ENCODE data around the gene LIMK1. TPM values are rescaled to one million over a fixed set of nuclear protein-coding genes. Genes with fewer than 3 reads are reported as not detected.

LIMK1 gene
- total RNA-seq, 2 experiments from 2014 or later = 7.8 to 8.2 TPM

GRCh38 chr7:74039337-74039736, 44.3 kb upstream of the LIMK1 start:
- H3K4me1 Mint-ChIP-seq (ENCODE audit: low read depth) = no peaks in the 10 kb centered on the region
- Histone ChIP-seq H3K27ac (ENCODE audit: low read depth in 1 of 2, low read length in 2 of 2) (no peak overlapping the region), H3K36me3 (ENCODE audit: insufficient read depth, low read length) (no peaks in the 10 kb centered on the region), H3K27me3 (ENCODE audit: control insufficient read depth in 1 of 2, insufficient read depth in 2 of 2, low read length in 2 of 2) (peaks cover 0 to 2% of the 10 kb centered on the region in 2 experiments), H3K4me1 (ENCODE audit: insufficient read depth, low read length) (no peaks in the 10 kb centered on the region), H3K9me3 (ENCODE audit: control insufficient read depth in 1 of 2, insufficient read depth in 1 of 2, low read length in 2 of 2) (no peaks in the 10 kb centered on the region), H3K4me3 (ENCODE audit: low read length) (no peak overlapping the region)
- H3K36me3 Mint-ChIP-seq (ENCODE audit: low read depth) = no peaks in the 10 kb centered on the region
- POLR2A ChIA-PET = no interaction called here
- peaks cover 5% of the 10 kb centered on the region for H3K27me3 Mint-ChIP-seq
- no peak overlapping the region for H3K4me3 Mint-ChIP-seq
- H3K9me3 Mint-ChIP-seq = no peaks in the 10 kb centered on the region
- intact Hi-C loops (cut with DNase I, micrococcal nuclease) = no loop called here
- TF ChIP-seq CTCF (IDR thresholded peaks at IDR 0.05) = no peak
- CTCF ChIA-PET = interaction anchor here (0.6 kb wide), 1 partner anchor 29 kb away, joined by 5 read pairs; no protein-coding TSS in a partner anchor
- DNase-seq (no peak), ATAC-seq (ENCODE audit: poor library complexity) (no peak)
- no peak overlapping the region for H3K27ac Mint-ChIP-seq

GRCh38 chr7:74040101-74040790, 43.4 kb upstream of the LIMK1 start:
- ATAC-seq (ENCODE audit: poor library complexity) (no peak), DNase-seq (no peak)
- H3K9me3 ChIP-seq (ENCODE audit: control insufficient read depth in 1 of 2, insufficient read depth in 1 of 2, low read length in 2 of 2) = no peaks in the 10 kb centered on the region
- H3K4me1 ChIP-seq (ENCODE audit: insufficient read depth, low read length) = no peaks in the 10 kb centered on the region
- POLR2A ChIA-PET = no interaction called here
- no peaks in the 10 kb centered on the region for H3K4me1 Mint-ChIP-seq (ENCODE audit: low read depth)
- H3K36me3 ChIP-seq (ENCODE audit: insufficient read depth, low read length) = no peaks in the 10 kb centered on the region
- no peaks in the 10 kb centered on the region for H3K9me3 Mint-ChIP-seq
- H3K4me3 ChIP-seq (ENCODE audit: low read length) = no peak overlapping the region
- H3K36me3 Mint-ChIP-seq (ENCODE audit: low read depth) = no peaks in the 10 kb centered on the region
- CTCF ChIA-PET = no interaction called here
- H3K27ac ChIP-seq (ENCODE audit: low read depth in 1 of 2, low read length in 2 of 2) = no peak overlapping the region
- no peak overlapping the region for H3K27ac Mint-ChIP-seq
- peaks cover 5% of the 10 kb centered on the region for H3K27me3 Mint-ChIP-seq
- H3K4me3 Mint-ChIP-seq = no peak overlapping the region
- intact Hi-C loops (cut with DNase I, micrococcal nuclease) = no loop called here
- peaks cover 0 to 2% of the 10 kb centered on the region in 2 experiments for H3K27me3 ChIP-seq (ENCODE audit: control insufficient read depth in 1 of 2, insufficient read depth in 2 of 2, low read length in 2 of 2)
- no peak for TF ChIP-seq CTCF (IDR thresholded peaks at IDR 0.05)

DNA sequence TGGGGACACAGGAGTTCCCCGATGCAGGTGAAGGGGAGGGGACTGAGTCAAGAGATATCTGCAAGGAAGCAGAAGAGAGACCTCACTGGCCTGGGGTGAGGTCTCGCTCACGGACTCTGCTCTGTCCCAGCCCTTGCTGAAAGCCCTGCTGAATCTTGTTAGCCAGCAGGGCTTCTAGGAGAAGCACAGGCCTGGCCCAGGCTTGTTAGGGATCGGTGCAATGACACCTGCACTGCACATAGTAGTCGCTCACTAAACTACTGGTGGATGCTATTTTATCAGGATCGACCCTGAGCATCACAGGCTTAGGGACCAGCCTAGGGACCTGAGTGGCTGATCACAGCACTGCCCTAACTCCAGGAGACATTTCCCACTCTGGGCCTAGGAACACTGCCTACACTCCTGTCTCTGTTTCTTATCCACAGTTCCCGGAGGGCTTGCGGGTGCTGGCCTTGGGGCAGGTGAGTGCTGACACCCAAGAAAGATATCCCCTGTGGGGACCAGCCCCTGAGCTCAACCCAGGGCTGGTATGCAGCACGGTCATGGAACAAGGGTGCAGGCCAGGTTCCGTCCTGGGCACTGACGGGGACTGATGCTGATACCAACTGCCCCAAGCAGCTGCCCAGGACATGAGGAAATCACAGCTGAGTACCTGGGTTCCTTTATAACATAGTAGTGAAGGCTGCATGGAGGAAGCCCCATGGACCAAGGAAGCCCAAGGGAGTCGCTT, 42.6 kb upstream of the LIMK1 start:
- no peak overlapping the region for H3K27ac ChIP-seq (ENCODE audit: low read depth in 1 of 2, low read length in 2 of 2)
- H3K27me3 ChIP-seq (ENCODE audit: control insufficient read depth in 1 of 2, insufficient read depth in 2 of 2, low read length in 2 of 2) = peaks cover 0 to 2% of the 10 kb centered on the region in 2 experiments
- H3K4me1 Mint-ChIP-seq (ENCODE audit: low read depth) = no peaks in the 10 kb centered on the region
- no peak for DNase-seq
- intact Hi-C loops (cut with DNase I, micrococcal nuclease) = no loop called here
- no peak for TF ChIP-seq CTCF (IDR thresholded peaks at IDR 0.05)
- CTCF ChIA-PET = no interaction called here
- H3K4me1 ChIP-seq (ENCODE audit: insufficient read depth, low read length) = no peaks in the 10 kb centered on the region
- no peaks in the 10 kb centered on the region for H3K36me3 ChIP-seq (ENCODE audit: insufficient read depth, low read length)
- no peaks in the 10 kb centered on the region for H3K9me3 ChIP-seq (ENCODE audit: control insufficient read depth in 1 of 2, insufficient read depth in 1 of 2, low read length in 2 of 2)
- POLR2A ChIA-PET = no interaction called here
- H3K36me3 Mint-ChIP-seq (ENCODE audit: low read depth) = no peaks in the 10 kb centered on the region
- H3K27ac Mint-ChIP-seq = no peak overlapping the region
- H3K9me3 Mint-ChIP-seq = no peaks in the 10 kb centered on the region
- no peak for ATAC-seq (ENCODE audit: poor library complexity)
- H3K4me3 Mint-ChIP-seq = no peak overlapping the region
- no peak overlapping the region for H3K4me3 ChIP-seq (ENCODE audit: low read length)
- peaks cover 5% of the 10 kb centered on the region for H3K27me3 Mint-ChIP-seq
